ENCODE results near the gene MKI67.

MKI67 gene

DNA sequence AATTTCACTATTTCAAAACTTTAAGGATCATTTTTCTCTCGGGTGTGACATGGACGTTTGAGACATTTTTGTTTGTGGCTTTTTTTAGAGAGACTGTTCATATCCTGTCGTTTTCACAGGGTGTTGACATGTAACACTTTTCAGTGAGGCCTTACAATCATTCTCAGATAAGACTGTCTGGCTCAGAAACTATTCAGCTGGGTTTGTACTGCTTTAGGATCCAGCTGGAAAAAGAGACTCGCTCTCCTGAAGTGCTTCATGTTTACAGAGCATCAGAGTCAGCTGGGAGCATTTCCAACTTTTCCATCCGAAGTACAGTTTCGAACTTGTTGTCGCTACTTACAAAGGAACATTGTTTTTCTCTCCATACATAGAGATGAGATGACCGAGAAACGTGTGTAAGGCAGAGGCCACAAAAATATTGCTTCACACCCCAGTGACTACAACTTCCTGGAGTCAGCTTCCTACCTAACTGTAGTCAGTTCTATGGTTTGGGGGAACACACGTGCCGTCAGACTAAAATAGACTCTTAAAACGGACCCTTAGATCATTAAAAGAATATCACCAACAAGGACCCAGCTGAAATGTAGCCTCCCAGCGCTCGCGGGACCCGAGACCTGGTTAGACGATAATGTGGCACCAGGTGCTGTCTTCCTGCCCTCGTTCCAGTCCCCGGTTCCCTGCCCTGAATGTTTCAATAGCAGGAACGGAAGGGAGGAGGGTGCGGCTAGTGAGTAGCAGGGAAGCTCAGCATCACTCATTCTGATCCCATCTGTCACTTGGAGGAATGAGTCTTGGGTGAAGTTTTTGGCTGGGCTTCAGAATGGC is 78.0 kb downstream of the MKI67 start:
- DNase-seq = peak; percentile 66

DNA sequence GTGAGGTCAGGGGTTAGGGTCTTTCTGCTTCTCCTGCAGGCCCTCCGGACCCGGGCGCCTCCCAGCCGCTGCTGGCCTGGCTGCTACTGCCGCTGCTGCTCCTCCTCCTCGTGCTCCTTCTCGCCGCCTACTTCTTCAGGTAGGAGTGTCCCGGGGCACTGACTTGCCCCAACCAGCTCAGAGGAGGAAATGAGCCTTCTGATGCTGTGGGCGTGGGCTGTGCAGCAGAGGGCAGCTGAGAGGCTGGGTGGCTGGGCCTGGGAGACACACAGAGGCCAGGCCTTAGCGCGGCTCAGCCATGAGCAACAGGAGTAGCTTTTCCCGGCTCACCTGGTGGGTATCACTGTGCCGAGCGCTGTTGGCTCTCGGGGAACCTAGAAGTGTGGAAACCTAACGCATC is 78.9 kb downstream of the MKI67 start:
- DNase-seq = peak; percentile 79

DNA sequence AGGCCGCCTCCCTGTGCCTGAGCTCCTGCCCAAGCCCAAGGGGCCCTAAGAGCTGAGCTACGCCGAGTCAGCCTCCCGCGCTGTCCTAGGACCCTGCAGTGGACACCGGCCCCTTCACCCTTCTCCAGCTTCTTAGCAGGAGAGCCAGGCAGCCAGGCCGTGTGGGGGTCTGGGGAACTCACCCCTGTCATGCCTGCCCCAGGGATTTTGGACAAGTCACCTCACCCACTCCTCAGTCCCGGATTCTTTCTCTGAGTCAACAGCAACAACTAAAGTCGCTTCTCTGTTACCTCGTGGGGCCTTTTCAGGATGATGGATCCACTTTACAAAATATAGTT is 79.3 kb downstream of the MKI67 start:
- DNase-seq = no peak

All from GF-D8 (cell line).